ENCODE data around the gene SCYGR1.

DNA sequence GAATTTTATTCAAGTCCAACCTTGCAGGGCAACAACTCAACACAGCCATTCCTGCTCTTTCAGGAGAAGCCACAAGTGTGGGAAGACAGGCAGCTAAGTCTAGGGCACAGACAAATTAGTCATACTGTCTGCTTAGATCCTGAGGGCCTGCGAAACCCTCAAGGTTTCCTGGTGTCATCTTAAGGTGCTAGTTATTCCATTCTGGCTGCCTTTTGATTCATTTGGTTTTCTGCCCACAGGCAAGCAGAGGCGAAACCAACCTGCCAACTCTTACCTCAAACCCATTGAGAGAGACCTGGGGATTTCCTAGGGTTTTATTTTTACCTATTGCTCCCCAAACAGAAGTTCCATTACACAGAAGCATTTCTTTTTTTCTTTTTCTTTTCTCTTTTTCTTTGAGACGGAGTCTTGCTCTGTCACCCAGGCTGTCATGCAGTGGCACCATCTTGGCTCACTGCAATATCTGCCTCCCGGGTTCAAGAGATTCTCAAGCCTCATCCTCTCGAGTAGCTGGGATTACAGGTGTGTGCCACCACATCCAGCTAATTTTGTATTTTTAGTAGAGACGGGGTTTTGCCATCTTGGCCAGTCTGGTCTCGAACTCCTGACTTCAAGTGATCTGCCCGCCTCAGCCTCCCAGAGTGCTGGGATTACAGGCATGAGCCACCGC is 23.7 kb upstream of the SCYGR1 start:
- TF ChIP-seq EZH2 (IDR thresholded peaks at IDR 0.05; ENCODE audit: borderline replicate concordance, low read length) = no peak
- TF ChIP-seq, protein P1, sequence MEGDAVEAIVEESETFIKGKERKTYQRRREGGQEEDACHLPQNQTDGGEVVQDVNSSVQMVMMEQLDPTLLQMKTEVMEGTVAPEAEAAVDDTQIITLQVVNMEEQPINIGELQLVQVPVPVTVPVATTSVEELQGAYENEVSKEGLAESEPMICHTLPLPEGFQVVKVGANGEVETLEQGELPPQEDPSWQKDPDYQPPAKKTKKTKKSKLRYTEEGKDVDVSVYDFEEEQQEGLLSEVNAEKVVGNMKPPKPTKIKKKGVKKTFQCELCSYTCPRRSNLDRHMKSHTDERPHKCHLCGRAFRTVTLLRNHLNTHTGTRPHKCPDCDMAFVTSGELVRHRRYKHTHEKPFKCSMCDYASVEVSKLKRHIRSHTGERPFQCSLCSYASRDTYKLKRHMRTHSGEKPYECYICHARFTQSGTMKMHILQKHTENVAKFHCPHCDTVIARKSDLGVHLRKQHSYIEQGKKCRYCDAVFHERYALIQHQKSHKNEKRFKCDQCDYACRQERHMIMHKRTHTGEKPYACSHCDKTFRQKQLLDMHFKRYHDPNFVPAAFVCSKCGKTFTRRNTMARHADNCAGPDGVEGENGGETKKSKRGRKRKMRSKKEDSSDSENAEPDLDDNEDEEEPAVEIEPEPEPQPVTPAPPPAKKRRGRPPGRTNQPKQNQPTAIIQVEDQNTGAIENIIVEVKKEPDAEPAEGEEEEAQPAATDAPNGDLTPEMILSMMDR (IDR thresholded peaks at IDR 0.05; ENCODE audit: low read length) = no peak

Measured in OCI-LY1 (cell line).